ENCODE measurements around the gene NXNL2.

DNA sequence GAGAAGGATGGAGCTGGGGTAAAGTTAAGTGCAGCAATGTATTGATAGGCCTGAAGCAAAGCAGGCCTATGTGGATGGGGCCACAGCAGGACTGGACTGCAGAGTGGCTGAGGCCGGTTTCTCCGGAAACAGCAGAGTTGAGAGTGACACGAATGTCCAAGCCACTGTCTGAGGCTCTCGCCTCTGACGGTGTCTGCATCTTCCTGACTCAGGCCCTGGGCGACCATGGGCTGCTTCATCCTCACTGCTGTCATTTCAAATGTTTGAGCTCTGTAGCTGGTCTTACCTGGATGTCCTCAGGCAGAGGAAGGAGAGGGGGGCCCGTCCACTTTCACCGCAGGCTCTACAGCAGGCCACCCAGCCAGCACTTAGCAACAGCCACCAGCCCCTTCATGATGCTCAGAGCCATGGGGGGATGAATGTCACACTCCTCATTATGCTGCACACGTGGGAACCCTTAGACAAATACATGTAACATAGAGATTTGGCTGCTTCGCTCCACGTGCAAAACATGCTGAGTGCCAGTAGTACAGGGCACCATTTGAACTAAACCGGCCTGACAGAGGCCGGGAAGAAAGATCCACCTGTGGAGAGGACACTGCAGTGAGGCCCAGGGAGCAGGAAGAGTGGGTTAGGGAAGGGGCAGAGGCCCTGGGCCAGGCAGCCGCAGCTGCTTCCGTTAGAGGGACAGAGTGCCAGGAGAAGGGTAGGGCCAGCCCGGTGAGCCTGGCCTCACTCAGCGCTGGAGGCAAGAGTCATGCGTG, 31.7 kb upstream of the NXNL2 start:
- TF ChIP-seq JUND (IDR thresholded peaks at IDR 0.05) (no peak), YY1 (IDR thresholded peaks at IDR 0.05) (no peak), HNF4G (IDR thresholded peaks at IDR 0.05) (no peak), GABPA (IDR thresholded peaks at IDR 0.05 in 1 of 2, conservative IDR thresholded peaks at IDR 0.05 in 1 of 2) (no peak), FOXA1 (IDR thresholded peaks at IDR 0.05) (no peak), HNF4A (conservative IDR thresholded peaks at IDR 0.05) (no peak), RAD21 (IDR thresholded peaks at IDR 0.05) (no peak), SP1 (IDR thresholded peaks at IDR 0.05) (no peak), TAF1 (conservative IDR thresholded peaks at IDR 0.05) (no peak)
- TF ChIP-seq, protein P1, sequence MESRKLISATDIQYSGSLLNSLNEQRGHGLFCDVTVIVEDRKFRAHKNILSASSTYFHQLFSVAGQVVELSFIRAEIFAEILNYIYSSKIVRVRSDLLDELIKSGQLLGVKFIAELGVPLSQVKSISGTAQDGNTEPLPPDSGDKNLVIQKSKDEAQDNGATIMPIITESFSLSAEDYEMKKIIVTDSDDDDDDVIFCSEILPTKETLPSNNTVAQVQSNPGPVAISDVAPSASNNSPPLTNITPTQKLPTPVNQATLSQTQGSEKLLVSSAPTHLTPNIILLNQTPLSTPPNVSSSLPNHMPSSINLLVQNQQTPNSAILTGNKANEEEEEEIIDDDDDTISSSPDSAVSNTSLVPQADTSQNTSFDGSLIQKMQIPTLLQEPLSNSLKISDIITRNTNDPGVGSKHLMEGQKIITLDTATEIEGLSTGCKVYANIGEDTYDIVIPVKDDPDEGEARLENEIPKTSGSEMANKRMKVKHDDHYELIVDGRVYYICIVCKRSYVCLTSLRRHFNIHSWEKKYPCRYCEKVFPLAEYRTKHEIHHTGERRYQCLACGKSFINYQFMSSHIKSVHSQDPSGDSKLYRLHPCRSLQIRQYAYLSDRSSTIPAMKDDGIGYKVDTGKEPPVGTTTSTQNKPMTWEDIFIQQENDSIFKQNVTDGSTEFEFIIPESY (IDR thresholded peaks at IDR 0.05), result no peak
- TF ChIP-seq, protein P2, sequence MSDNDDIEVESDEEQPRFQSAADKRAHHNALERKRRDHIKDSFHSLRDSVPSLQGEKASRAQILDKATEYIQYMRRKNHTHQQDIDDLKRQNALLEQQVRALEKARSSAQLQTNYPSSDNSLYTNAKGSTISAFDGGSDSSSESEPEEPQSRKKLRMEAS (IDR thresholded peaks at IDR 0.05), result no peak
- TF ChIP-seq, protein P3, sequence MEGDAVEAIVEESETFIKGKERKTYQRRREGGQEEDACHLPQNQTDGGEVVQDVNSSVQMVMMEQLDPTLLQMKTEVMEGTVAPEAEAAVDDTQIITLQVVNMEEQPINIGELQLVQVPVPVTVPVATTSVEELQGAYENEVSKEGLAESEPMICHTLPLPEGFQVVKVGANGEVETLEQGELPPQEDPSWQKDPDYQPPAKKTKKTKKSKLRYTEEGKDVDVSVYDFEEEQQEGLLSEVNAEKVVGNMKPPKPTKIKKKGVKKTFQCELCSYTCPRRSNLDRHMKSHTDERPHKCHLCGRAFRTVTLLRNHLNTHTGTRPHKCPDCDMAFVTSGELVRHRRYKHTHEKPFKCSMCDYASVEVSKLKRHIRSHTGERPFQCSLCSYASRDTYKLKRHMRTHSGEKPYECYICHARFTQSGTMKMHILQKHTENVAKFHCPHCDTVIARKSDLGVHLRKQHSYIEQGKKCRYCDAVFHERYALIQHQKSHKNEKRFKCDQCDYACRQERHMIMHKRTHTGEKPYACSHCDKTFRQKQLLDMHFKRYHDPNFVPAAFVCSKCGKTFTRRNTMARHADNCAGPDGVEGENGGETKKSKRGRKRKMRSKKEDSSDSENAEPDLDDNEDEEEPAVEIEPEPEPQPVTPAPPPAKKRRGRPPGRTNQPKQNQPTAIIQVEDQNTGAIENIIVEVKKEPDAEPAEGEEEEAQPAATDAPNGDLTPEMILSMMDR (IDR thresholded peaks at IDR 0.05; ENCODE audit: low read depth, low read length, missing input control), result no peak
- TF ChIP-seq, protein P4, sequence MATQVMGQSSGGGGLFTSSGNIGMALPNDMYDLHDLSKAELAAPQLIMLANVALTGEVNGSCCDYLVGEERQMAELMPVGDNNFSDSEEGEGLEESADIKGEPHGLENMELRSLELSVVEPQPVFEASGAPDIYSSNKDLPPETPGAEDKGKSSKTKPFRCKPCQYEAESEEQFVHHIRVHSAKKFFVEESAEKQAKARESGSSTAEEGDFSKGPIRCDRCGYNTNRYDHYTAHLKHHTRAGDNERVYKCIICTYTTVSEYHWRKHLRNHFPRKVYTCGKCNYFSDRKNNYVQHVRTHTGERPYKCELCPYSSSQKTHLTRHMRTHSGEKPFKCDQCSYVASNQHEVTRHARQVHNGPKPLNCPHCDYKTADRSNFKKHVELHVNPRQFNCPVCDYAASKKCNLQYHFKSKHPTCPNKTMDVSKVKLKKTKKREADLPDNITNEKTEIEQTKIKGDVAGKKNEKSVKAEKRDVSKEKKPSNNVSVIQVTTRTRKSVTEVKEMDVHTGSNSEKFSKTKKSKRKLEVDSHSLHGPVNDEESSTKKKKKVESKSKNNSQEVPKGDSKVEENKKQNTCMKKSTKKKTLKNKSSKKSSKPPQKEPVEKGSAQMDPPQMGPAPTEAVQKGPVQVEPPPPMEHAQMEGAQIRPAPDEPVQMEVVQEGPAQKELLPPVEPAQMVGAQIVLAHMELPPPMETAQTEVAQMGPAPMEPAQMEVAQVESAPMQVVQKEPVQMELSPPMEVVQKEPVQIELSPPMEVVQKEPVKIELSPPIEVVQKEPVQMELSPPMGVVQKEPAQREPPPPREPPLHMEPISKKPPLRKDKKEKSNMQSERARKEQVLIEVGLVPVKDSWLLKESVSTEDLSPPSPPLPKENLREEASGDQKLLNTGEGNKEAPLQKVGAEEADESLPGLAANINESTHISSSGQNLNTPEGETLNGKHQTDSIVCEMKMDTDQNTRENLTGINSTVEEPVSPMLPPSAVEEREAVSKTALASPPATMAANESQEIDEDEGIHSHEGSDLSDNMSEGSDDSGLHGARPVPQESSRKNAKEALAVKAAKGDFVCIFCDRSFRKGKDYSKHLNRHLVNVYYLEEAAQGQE (IDR thresholded peaks at IDR 0.05), result no peak
- TF ChIP-seq, protein P5, sequence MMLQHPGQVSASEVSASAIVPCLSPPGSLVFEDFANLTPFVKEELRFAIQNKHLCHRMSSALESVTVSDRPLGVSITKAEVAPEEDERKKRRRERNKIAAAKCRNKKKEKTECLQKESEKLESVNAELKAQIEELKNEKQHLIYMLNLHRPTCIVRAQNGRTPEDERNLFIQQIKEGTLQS (IDR thresholded peaks at IDR 0.05), result no peak

Data from liver (tissue), 3 donors.